ENCODE data around the gene MPP1.

Gene MPP1

DNA sequence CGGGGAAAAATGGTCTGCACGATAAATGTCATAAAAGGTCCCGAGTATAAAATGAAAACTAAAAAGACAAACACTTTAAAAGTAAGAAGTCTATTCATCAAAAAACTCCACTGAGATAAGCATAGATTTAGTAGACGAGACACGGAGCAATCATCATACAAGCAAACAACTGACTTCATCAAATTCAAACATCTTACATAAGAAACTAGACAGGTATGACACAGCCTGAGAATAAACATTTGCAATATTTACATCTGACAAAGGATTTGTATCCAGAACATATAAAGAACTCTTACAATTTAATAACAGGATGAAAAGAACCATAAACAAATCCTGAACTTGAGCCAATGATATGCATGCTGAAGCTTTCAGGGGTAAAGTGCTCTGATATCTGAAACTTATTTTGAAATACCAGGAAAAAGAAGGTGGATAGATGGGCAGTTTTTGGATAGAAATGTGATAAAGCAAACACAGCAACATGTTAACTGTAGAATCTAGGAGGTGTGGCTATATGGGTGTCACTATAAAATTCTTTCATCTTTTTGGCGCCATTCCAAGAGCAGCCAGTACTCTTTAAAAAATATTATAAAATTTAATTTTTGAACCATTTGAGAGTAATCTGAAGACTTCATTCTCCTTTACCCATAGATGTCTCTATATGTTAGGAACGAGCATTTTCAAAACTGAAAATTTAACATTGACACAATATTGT is 12.0 kb downstream of the MPP1 start:
- H3K4me2 ChIP-seq (ENCODE audit: low read length): no peak overlapping the region
- H3K4me3 ChIP-seq (ENCODE audit: low read length): no peak overlapping the region
- no peak overlapping the region for H3K27ac ChIP-seq (ENCODE audit: low read depth, low read length)
- no peaks in the 10 kb centered on the region for H4K20me1 ChIP-seq (ENCODE audit: control insufficient read depth, insufficient read depth, low read depth, low read length)
- H3K9me3 ChIP-seq (ENCODE audit: control insufficient read depth, insufficient read depth, low read length): no peaks in the 10 kb centered on the region
- H3K79me2 ChIP-seq (ENCODE audit: control insufficient read depth, low read length): no peaks in the 10 kb centered on the region
- no peaks in the 10 kb centered on the region for H3K9me2 ChIP-seq (replicated peaks; ENCODE audit: control insufficient read depth, low read length)
- no peaks in the 10 kb centered on the region for H3K27me3 ChIP-seq (ENCODE audit: control insufficient read depth, low read length)
- H3K4me1 ChIP-seq (ENCODE audit: control insufficient read depth, low read length): no peaks in the 10 kb centered on the region
- no peaks in the 10 kb centered on the region for H3K36me3 ChIP-seq (ENCODE audit: control insufficient read depth, low read length)
- TF ChIP-seq, protein P1, sequence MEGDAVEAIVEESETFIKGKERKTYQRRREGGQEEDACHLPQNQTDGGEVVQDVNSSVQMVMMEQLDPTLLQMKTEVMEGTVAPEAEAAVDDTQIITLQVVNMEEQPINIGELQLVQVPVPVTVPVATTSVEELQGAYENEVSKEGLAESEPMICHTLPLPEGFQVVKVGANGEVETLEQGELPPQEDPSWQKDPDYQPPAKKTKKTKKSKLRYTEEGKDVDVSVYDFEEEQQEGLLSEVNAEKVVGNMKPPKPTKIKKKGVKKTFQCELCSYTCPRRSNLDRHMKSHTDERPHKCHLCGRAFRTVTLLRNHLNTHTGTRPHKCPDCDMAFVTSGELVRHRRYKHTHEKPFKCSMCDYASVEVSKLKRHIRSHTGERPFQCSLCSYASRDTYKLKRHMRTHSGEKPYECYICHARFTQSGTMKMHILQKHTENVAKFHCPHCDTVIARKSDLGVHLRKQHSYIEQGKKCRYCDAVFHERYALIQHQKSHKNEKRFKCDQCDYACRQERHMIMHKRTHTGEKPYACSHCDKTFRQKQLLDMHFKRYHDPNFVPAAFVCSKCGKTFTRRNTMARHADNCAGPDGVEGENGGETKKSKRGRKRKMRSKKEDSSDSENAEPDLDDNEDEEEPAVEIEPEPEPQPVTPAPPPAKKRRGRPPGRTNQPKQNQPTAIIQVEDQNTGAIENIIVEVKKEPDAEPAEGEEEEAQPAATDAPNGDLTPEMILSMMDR (IDR thresholded peaks at IDR 0.05; ENCODE audit: low read depth, low read length, poor library complexity, severe bottlenecking): no peak
- no peak for TF ChIP-seq EZH2phosphoT487 (IDR thresholded peaks at IDR 0.05; ENCODE audit: borderline replicate concordance, low read length)
- H3F3A ChIP-seq (ENCODE audit: control insufficient read depth, insufficient read depth): no peaks in the 10 kb centered on the region

DNA sequence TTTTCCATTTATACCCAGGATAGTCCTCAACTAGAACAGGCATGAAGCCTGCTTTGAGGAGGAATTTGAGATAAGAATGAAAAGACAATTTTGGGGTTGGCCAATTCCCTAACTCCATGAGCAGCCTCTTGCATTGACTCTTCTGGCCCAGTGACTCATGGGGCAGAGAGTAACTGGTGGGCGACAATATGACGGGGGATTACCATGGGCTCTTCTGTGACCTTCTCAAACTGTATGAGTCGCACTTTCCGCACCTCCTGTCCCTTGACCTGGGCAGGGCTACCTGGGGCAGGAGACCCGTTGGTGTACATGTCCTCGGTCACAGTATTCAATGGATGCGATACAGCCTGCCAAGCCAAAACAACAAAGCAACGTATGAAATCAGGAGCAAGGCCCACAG is 13.3 kb downstream of the MPP1 start:
- Histone ChIP-seq H3K27me3 (ENCODE audit: control insufficient read depth, low read length) (no peaks in the 10 kb centered on the region), H3K27ac (ENCODE audit: low read depth, low read length) (no peak overlapping the region), H4K20me1 (ENCODE audit: control insufficient read depth, insufficient read depth, low read depth, low read length) (no peaks in the 10 kb centered on the region), H3K4me3 (ENCODE audit: low read length) (no peak overlapping the region), H3K36me3 (ENCODE audit: control insufficient read depth, low read length) (no peaks in the 10 kb centered on the region), H3K4me1 (ENCODE audit: control insufficient read depth, low read length) (no peaks in the 10 kb centered on the region), H3K9me2 (replicated peaks; ENCODE audit: control insufficient read depth, low read length) (no peaks in the 10 kb centered on the region), H3K4me2 (ENCODE audit: low read length) (no peak overlapping the region), H3K9me3 (ENCODE audit: control insufficient read depth, insufficient read depth, low read length) (no peaks in the 10 kb centered on the region), H3K79me2 (ENCODE audit: control insufficient read depth, low read length) (no peaks in the 10 kb centered on the region), H3F3A (ENCODE audit: control insufficient read depth, insufficient read depth) (no peaks in the 10 kb centered on the region)
- TF ChIP-seq, protein P1 (IDR thresholded peaks at IDR 0.05; ENCODE audit: low read depth, low read length, poor library complexity, severe bottlenecking): no peak
- TF ChIP-seq EZH2phosphoT487 (IDR thresholded peaks at IDR 0.05; ENCODE audit: borderline replicate concordance, low read length): no peak

DNA sequence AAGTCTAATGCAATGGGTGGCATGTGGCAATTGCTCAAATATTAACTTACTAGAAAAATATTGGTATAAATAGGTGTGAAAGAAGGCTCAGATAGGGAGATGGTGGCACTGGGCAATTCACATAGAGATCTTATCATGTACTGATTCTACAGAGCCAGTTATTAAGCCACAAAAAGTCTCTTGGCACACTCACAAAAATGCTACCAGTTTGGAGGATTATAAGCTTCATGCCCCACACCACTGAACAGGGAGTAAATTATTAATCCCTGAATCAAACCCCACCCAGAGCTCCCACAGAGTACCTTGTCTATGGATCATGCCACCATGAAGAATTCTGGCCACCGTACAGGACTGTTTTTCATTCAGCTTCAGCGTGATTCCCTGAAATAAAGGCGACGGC is 13.8 kb downstream of the MPP1 start:
- no peaks in the 10 kb centered on the region for H3K79me2 ChIP-seq (ENCODE audit: control insufficient read depth, low read length)
- H3K36me3 ChIP-seq (ENCODE audit: control insufficient read depth, low read length): no peaks in the 10 kb centered on the region
- no peak overlapping the region for H3K27ac ChIP-seq (ENCODE audit: low read depth, low read length)
- H3K27me3 ChIP-seq (ENCODE audit: control insufficient read depth, low read length): no peaks in the 10 kb centered on the region
- no peaks in the 10 kb centered on the region for H3K4me1 ChIP-seq (ENCODE audit: control insufficient read depth, low read length)
- no peaks in the 10 kb centered on the region for H3K9me3 ChIP-seq (ENCODE audit: control insufficient read depth, insufficient read depth, low read length)
- H3F3A ChIP-seq (ENCODE audit: control insufficient read depth, insufficient read depth): no peaks in the 10 kb centered on the region
- no peak overlapping the region for H3K4me3 ChIP-seq (ENCODE audit: low read length)
- H3K4me2 ChIP-seq (ENCODE audit: low read length): no peak overlapping the region
- H4K20me1 ChIP-seq (ENCODE audit: control insufficient read depth, insufficient read depth, low read depth, low read length): no peaks in the 10 kb centered on the region
- TF ChIP-seq EZH2phosphoT487 (IDR thresholded peaks at IDR 0.05; ENCODE audit: borderline replicate concordance, low read length): no peak
- TF ChIP-seq, protein P1 (IDR thresholded peaks at IDR 0.05; ENCODE audit: low read depth, low read length, poor library complexity, severe bottlenecking): no peak
- H3K9me2 ChIP-seq (replicated peaks; ENCODE audit: control insufficient read depth, low read length): no peaks in the 10 kb centered on the region

All from DOHH2 (cell line).